Spleen (tissue), 11 donors: ENCODE data around the gene CMPK1. TPM values are rescaled to one million over a fixed set of nuclear protein-coding genes. Genes with fewer than 3 reads are reported as not detected.

Experiments used
- DNase-seq: peaks from one replicate; pipeline ENCODE4 v3.0.0-alpha.2; 2020
- H3K27ac ChIP-seq, 8 donors: fragments of 200-600 bp; sonication (generic) in 7 of 8; 1 replicate in 4 of 8; 2 replicates in 4 of 8; pipeline versions ENCODE4 v1.5.0 to v1.8.0; 2016 to 2021; ENCODE audit warnings: inconsistent platforms in 4 of 8, mild to moderate bottlenecking in 4 of 8, moderate library complexity in 1 of 8
- H3K27me3 ChIP-seq, 7 donors: fragments of 200-600 bp; sonication (generic) in 6 of 7; replicated peaks in 1 of 7; 1 replicate in 4 of 7; 2 replicates in 3 of 7; pipeline versions ENCODE4 v1.5.0 to v1.8.0; 2016 to 2021; ENCODE audit warnings: inconsistent platforms in 3 of 7, mild to moderate bottlenecking in 1 of 7
- H3K36me3 ChIP-seq, 6 donors: fragments of 200-600 bp; sonication (generic) in 5 of 6; 1 replicate in 4 of 6; 2 replicates in 2 of 6; pipeline versions ENCODE4 v1.5.0 to v1.8.0; 2016 to 2021; ENCODE audit warnings: inconsistent platforms in 2 of 6
- H3K4me1 ChIP-seq, 6 donors: fragments of 200-600 bp; sonication (generic) in 5 of 6; 1 replicate in 3 of 6; 2 replicates in 3 of 6; pipeline versions ENCODE4 v1.5.0 to v1.8.0; 2016 to 2021; ENCODE audit warnings: inconsistent platforms in 3 of 6
- H3K4me3 ChIP-seq, 8 donors: fragments of 200-600 bp; sonication (generic) in 7 of 8; 1 replicate in 4 of 8; 2 replicates in 4 of 8; pipeline versions ENCODE4 v1.5.0 to v1.8.0; 2016 to 2021; ENCODE audit warnings: inconsistent platforms in 4 of 8, mild to moderate bottlenecking in 4 of 8, moderate library complexity in 2 of 8
- H3K9me3 ChIP-seq, 8 donors: fragments of 200-600 bp; sonication (generic) in 7 of 8; 1 replicate in 4 of 8; 2 replicates in 4 of 8; pipeline versions ENCODE4 v1.5.0 to v1.8.0; 2016 to 2021; ENCODE audit warnings: inconsistent platforms in 4 of 8
- CTCF ChIP-seq, 11 experiments: fragments of 200-600 bp in 7 of 11; fragments of 450-650 bp in 4 of 11; sonication (generic) in 4 of 11; IDR thresholded peaks in 8 of 11; conservative IDR thresholded peaks in 3 of 11; 1 replicate in 7 of 11; 2 replicates in 4 of 11; pipeline versions ENCODE4 v1.4.0 to v1.8.0; 2016 to 2021; ENCODE audit warnings: antibody characterized with exemption in 11 of 11, inconsistent platforms in 4 of 11, mild to moderate bottlenecking in 1 of 11
- POLR2A ChIP-seq, 3 donors: fragments of 450-650 bp; IDR thresholded peaks; one replicate each; pipeline ENCODE4 v1.5.1; 2017; ENCODE audit warnings: antibody characterized with exemption in 3 of 3, mild to moderate bottlenecking in 1 of 3
- POLR2AphosphoS5 ChIP-seq, 3 donors: sonication (generic); formaldehyde crosslinking; IDR thresholded peaks; one replicate each; pipeline ENCODE4 v1.5.1; 2017; ENCODE audit warnings: antibody characterized with exemption in 3 of 3
- WGBS, 5 donors: extraction: QIAGEN DNeasy Blood & Tissue Kit in 3 of 5; methylation state at CpG; one replicate each; pipeline versions ENCODE4 v1.1.5 to v1.1.7; 2013 to 2018; 5-methylcytosine and 5-hydroxymethylcytosine counted together
- intact Hi-C: fragments of 100-400 bp; cut with DNase I; formaldehyde crosslinking; loops from one replicate; pipeline ENCODE4 v1.15.0; 2023; ENCODE audit warnings: low total_unique reads
- polyA plus RNA-seq, 3 donors: library from polyadenylated mRNA; stranded (reverse); fragments of 200-250 nt; gene quantifications; one replicate each; pipeline ENCODE4 v1.2.1, GENCODE V29; 2013
- total RNA-seq, 7 donors: library from RNA; depleted of rRNA in 3 of 7; stranded (reverse); fragments of >200 nt in 3 of 7; fragmentation: NEBNext Ultra II Directional in 4 of 7; extraction: Animal tissue kit (Norgen Biotek cat#: 25700) in 4 of 7; gene quantifications; one replicate each; pipeline versions ENCODE4 v1.1.0 to v1.2.1, GENCODE V29; 2016 to 2021
- donor health status: healthy with polysubstance abuse.
- donor health status: DM: no; HTN: no; CAD: no; lungs with moderate emphysema.
- donor health status: DM: no; HTN: no; CAD: no.
- donor health status: Bipolar disorder and iron deficiency.
- donor health status: healthy.
- donor health status: DM: no; HTN: no; CAD: no.
- donor health status: DM: yes; HTN: yes; CAD: no.

CMPK1 gene
- total and polyA plus RNA-seq, 10 donors, result 69.8 to 101 (median 86.2) TPM

GRCh38 chr1:47420547-47420946, 87.0 kb downstream of the CMPK1 start:
- no peak for TF ChIP-seq CTCF (IDR thresholded peaks at IDR 0.05 in 8 of 11, conservative IDR thresholded peaks at IDR 0.05 in 3 of 11)
- no peak for TF ChIP-seq POLR2A (IDR thresholded peaks at IDR 0.05)
- no peak for TF ChIP-seq POLR2AphosphoS5 (IDR thresholded peaks at IDR 0.05)
- Histone ChIP-seq H3K4me3 (no peak overlapping the region), H3K36me3 (no peaks in the 10 kb centered on the region), H3K27ac (no peak overlapping the region), H3K9me3 (no peaks in the 10 kb centered on the region), H3K27me3 (peaks cover 0 to 81% (median 29%) of the 10 kb centered on the region in 7 donors), H3K4me1 (peaks cover 0 to 12% (median 4%) of the 10 kb centered on the region in 6 donors)
- WGBS, 5 donors, result 88 to 92% (median 92%) methylated on average over 4 of the region's 4 CpGs
- DNase-seq, result no peak
- intact Hi-C loops, result loop anchor here (10.0 kb wide), 1 partner anchor 226 kb away; the partner anchor contains the start of gene PDZK1IP1

- Histone ChIP-seq H3K9me3 (no peaks in the 10 kb centered on the region), H3K27ac (no peak overlapping the region), H3K36me3 (no peaks in the 10 kb centered on the region), H3K27me3 (peaks cover 0 to 66% (median 2%) of the 10 kb centered on the region in 7 donors), H3K4me1 (peaks cover 0 to 3% (median 0%) of the 10 kb centered on the region in 6 donors), H3K4me3 (no peak overlapping the region)
- intact Hi-C loops, result loop anchor here (10.0 kb wide), 1 partner anchor 229 kb away; the partner anchor contains the start of gene PDZK1IP1
- WGBS, 5 donors, result 45 to 60% (median 52%) methylated on average over 2 of the region's 2 CpGs
- no peak for DNase-seq
- TF ChIP-seq POLR2A (IDR thresholded peaks at IDR 0.05) (no peak), POLR2AphosphoS5 (IDR thresholded peaks at IDR 0.05) (no peak), CTCF (IDR thresholded peaks at IDR 0.05 in 8 of 11, conservative IDR thresholded peaks at IDR 0.05 in 3 of 11) (no peak)
Observed at GRCh38 chr1:47423872-47424271, 90.3 kb downstream of the CMPK1 start.

GRCh38 chr1:47424336-47424982, 90.9 kb downstream of the CMPK1 start:
- Histone ChIP-seq H3K4me1 (peaks cover 0 to 3% (median 0%) of the 10 kb centered on the region in 6 donors), H3K27me3 (peaks cover 0 to 65% (median 0%) of the 10 kb centered on the region in 7 donors), H3K27ac (no peak overlapping the region), H3K4me3 (no peak overlapping the region), H3K36me3 (no peaks in the 10 kb centered on the region), H3K9me3 (no peaks in the 10 kb centered on the region)
- WGBS, 5 donors, result 7 to 12% (median 12%) methylated on average over 6 of the region's 6 CpGs
- TF ChIP-seq POLR2AphosphoS5 (IDR thresholded peaks at IDR 0.05) (no peak), CTCF (IDR thresholded peaks at IDR 0.05 in 8 of 11, conservative IDR thresholded peaks at IDR 0.05 in 3 of 11) (peak in 8 of 11 experiments; percentile 16 to 63 (median 52))
- no peak for DNase-seq
- intact Hi-C loops, result loop anchor here (10.0 kb wide), 1 partner anchor 230 kb away; the partner anchor contains the start of gene PDZK1IP1

Other genes with a start within 250 kb of the CMPK1 start
- gene CYP4A22, start 196.3 kb upstream of the CMPK1 start, total RNA-seq, result under 1 TPM in 1 of 7 donors, not detected in 6; 0.43 TPM
- not detected for gene CYP4A22, start 196.3 kb upstream of the CMPK1 start, polyA plus RNA-seq
- 10 to 100 TPM in 1 of 7 donors, 1 to 10 TPM in 5, under 1 TPM in 1; 0.76 to 11.0 (median 4.0) TPM for gene PDZK1IP1, start 143.8 kb upstream of the CMPK1 start, total RNA-seq
- gene PDZK1IP1, start 143.8 kb upstream of the CMPK1 start, polyA plus RNA-seq, result 1 to 10 TPM in 1 of 3 donors, under 1 TPM in 2; 0.22 to 8.3 (median 0.41) TPM
- gene TAL1, start 101.6 kb upstream of the CMPK1 start, total RNA-seq, result 10 to 100 TPM; 12.9 to 24.5 (median 16.0) TPM
- gene TAL1, start 101.6 kb upstream of the CMPK1 start, polyA plus RNA-seq, result 10 to 100 TPM in 1 of 3 donors, 1 to 10 TPM in 2; 2.9 to 12.1 (median 4.4) TPM
- 1 to 10 TPM; 2.0 to 8.1 (median 3.9) TPM for gene STIL, start 19.6 kb upstream of the CMPK1 start, total RNA-seq
- gene STIL, start 19.6 kb upstream of the CMPK1 start, polyA plus RNA-seq, result 1 to 10 TPM in 2 of 3 donors, under 1 TPM in 1; 0.54 to 1.2 (median 1.1) TPM
- not detected for gene FOXE3, start 82.5 kb downstream of the CMPK1 start, total RNA-seq
- not detected for gene FOXE3, start 82.5 kb downstream of the CMPK1 start, polyA plus RNA-seq
- 1 to 10 TPM in 3 of 7 donors, under 1 TPM in 4; 0.37 to 1.7 (median 0.92) TPM for gene FOXD2, start 104.3 kb downstream of the CMPK1 start, total RNA-seq
- gene FOXD2, start 104.3 kb downstream of the CMPK1 start, polyA plus RNA-seq, result under 1 TPM; 0.09 to 0.26 (median 0.09) TPM